Sciatic nerve (tissue), 2 donors: Measurements from ENCODE around the gene KIAA0408. TPM values are rescaled to one million over a fixed set of nuclear protein-coding genes. Genes with fewer than 3 reads are reported as not detected.
A peak's percentile ranks its signal among the peaks of the same experiment; 100 is the strongest.

Source experiments
- ATAC-seq: fragments of 200-7000 bp; cut with Tn5 transposase; one replicate; pipeline ENCODE4 v1.9.1; 2020; ENCODE audit warnings: mild to moderate bottlenecking, moderate library complexity
- DNase-seq: peaks from one replicate; pipeline ENCODE4 v3.0.0-alpha.2; 2020; ENCODE audit warnings: low spot score
- intact Hi-C: fragments of 100-400 bp; cut with DNase I; formaldehyde crosslinking; loops from one replicate; pipeline ENCODE4 v1.14.2; 2022
- total RNA-seq: library from RNA; stranded (reverse); fragmentation: NEBNext Ultra II Directional; extraction: Animal tissue kit (Norgen Biotek cat#: 25700); gene quantifications from one replicate; pipeline ENCODE4 v1.2.1, GENCODE V29; 2021
- donor health status: DM: no; HTN: no; CAD: no.
- donor health status: DM: no; HTN: no; CAD: no.

Gene KIAA0408
- total RNA-seq: 45.3 TPM

GRCh38 chr6:127459231-127459641 lies at the start of gene KIAA0408:
KIAA0408 (minus strand) TSS chr6:127459389; CDS start chr6:127453981, 5,408 bp downstream.
- DNase-seq (peak; percentile 68), ATAC-seq (peak; percentile 96)
- intact Hi-C loops: no loop called here

- DNase-seq: no peak
- intact Hi-C loops: no loop called here
- ATAC-seq: no peak
Measured at GRCh38 chr6:127506894-127507293, 47.7 kb upstream of the KIAA0408 start.

- no peak for DNase-seq
- ATAC-seq: no peak
- intact Hi-C loops: no loop called here
Measured at GRCh38 chr6:127503022-127503421, 43.8 kb upstream of the KIAA0408 start.

- no peak for ATAC-seq
- no peak for DNase-seq
Measured at GRCh38 chr6:127497410-127497809, 38.2 kb upstream of the KIAA0408 start.

GRCh38 chr6:127496471-127496870 lies 37.3 kb upstream of the KIAA0408 start:
- ATAC-seq (no peak), DNase-seq (no peak)
- intact Hi-C loops: no loop called here

More at GRCh38 chr6:127497410-127497809, 38.2 kb upstream of the KIAA0408 start:
- intact Hi-C loops: no loop called here

GRCh38 chr6:127494240-127494767 lies 35.1 kb upstream of the KIAA0408 start:
- DNase-seq (no peak), ATAC-seq (no peak)
- intact Hi-C loops: no loop called here

- intact Hi-C loops: no loop called here
- ATAC-seq (no peak), DNase-seq (no peak)
Measured at GRCh38 chr6:127489248-127489647, 30.1 kb upstream of the KIAA0408 start.

GRCh38 chr6:127486934-127487333 lies 27.7 kb upstream of the KIAA0408 start:
- DNase-seq: no peak
- no peak for ATAC-seq
- intact Hi-C loops: no loop called here

- intact Hi-C loops: no loop called here
- peak; percentile 63 for ATAC-seq
- DNase-seq: no peak
Measured at GRCh38 chr6:127484212-127484863, 25.1 kb upstream of the KIAA0408 start.

GRCh38 chr6:127483399-127484055 lies 24.3 kb upstream of the KIAA0408 start:
- intact Hi-C loops: no loop called here
- ATAC-seq (no peak), DNase-seq (no peak)

- no peak for DNase-seq
- no peak for ATAC-seq
- intact Hi-C loops: no loop called here
Measured at GRCh38 chr6:127482325-127482724, 23.1 kb upstream of the KIAA0408 start.

GRCh38 chr6:127481628-127482027 lies 22.4 kb upstream of the KIAA0408 start:
- intact Hi-C loops: no loop called here
- ATAC-seq (no peak), DNase-seq (no peak)

GRCh38 chr6:127481111-127481510 lies 21.9 kb upstream of the KIAA0408 start:
- intact Hi-C loops: no loop called here
- DNase-seq: no peak
- no peak for ATAC-seq

- intact Hi-C loops: no loop called here
- DNase-seq: no peak
- ATAC-seq: no peak
Measured at GRCh38 chr6:127477658-127478057, 18.5 kb upstream of the KIAA0408 start.

- ATAC-seq (no peak), DNase-seq (no peak)
Measured at GRCh38 chr6:127475823-127476176, 16.6 kb upstream of the KIAA0408 start.

GRCh38 chr6:127475135-127475822 lies 16.1 kb upstream of the KIAA0408 start:
- DNase-seq (no peak), ATAC-seq (no peak)
- intact Hi-C loops: no loop called here

More at GRCh38 chr6:127475823-127476176, 16.6 kb upstream of the KIAA0408 start:
- intact Hi-C loops: no loop called here

GRCh38 chr6:127471379-127472255 lies 12.4 kb upstream of the KIAA0408 start:
- no peak for ATAC-seq

GRCh38 chr6:127468936-127469335 lies 9.7 kb upstream of the KIAA0408 start:
- DNase-seq (no peak), ATAC-seq (no peak)
- intact Hi-C loops: no loop called here

More at GRCh38 chr6:127471379-127472255, 12.4 kb upstream of the KIAA0408 start:
- DNase-seq: no peak
- intact Hi-C loops: no loop called here

GRCh38 chr6:127466416-127466815 lies 7.2 kb upstream of the KIAA0408 start:
- DNase-seq: no peak
- intact Hi-C loops: no loop called here
- no peak for ATAC-seq
